ENCODE data around the gene CLN3. TPM values are rescaled to one million over a fixed set of nuclear protein-coding genes. Genes with fewer than 3 reads are reported as not detected.

The CLN3 gene
- total RNA-seq, 4 donors from 2014 or later, result 80.2 to 294 (median 154) TPM

- Histone ChIP-seq H3K27ac (peak overlapping the region in 3 of 4 donors; percentile 13 to 38 (median 30)), H3K9me3 (no peaks in the 10 kb centered on the region), H3K4me1 (peaks cover 0 to 18% (median 5%) of the 10 kb centered on the region in 4 donors), H3K36me3 (no peaks in the 10 kb centered on the region), H3K27me3 (no peaks in the 10 kb centered on the region), H3K4me3 (no peak overlapping the region)
- DNase-seq, result no peak
- TF ChIP-seq POLR2A (IDR thresholded peaks at IDR 0.05) (no peak), CTCF (IDR thresholded peaks at IDR 0.05) (no peak), EP300 (IDR thresholded peaks at IDR 0.05; ENCODE audit: low read depth) (no peak)
- in situ Hi-C loops (cut with MboI; ENCODE audit: low pct_ligation_motif_present in 1 of 4, low pct_unique_long_range_greater_than_20kb in 1 of 4, low sequenced_read_pairs in 3 of 4) (no loop called here), intact Hi-C loops (cut with DNase I; ENCODE audit: low total_unique reads) (no loop called here)
- 69 to 73% methylated on average over 7 to 11 of the region's 11 CpGs for WGBS, 2 donors (ENCODE audit: low coverage in 1 of 2)
Measured at GRCh38 chr16:28526201-28527099, 34.6 kb upstream of the CLN3 start.

GRCh38 chr16:28524681-28525171 is 32.9 kb upstream of the CLN3 start:
- intact Hi-C loops (cut with DNase I; ENCODE audit: low total_unique reads), result no loop called here
- Histone ChIP-seq H3K4me3 (no peak overlapping the region), H3K4me1 (peaks cover 0 to 18% (median 5%) of the 10 kb centered on the region in 4 donors), H3K27ac (no peak overlapping the region), H3K36me3 (no peaks in the 10 kb centered on the region), H3K27me3 (no peaks in the 10 kb centered on the region), H3K9me3 (no peaks in the 10 kb centered on the region)
- 33 to 76% methylated on average over 1 to 6 of the region's 6 CpGs for WGBS, 2 donors (ENCODE audit: low coverage in 1 of 2)
- in situ Hi-C loops (cut with MboI; ENCODE audit: low pct_ligation_motif_present in 1 of 4, low pct_unique_long_range_greater_than_20kb in 1 of 4, low sequenced_read_pairs in 3 of 4), result no loop called here
- no peak for DNase-seq
- no peak for TF ChIP-seq POLR2A (IDR thresholded peaks at IDR 0.05)
- TF ChIP-seq CTCF (IDR thresholded peaks at IDR 0.05), result no peak
- TF ChIP-seq EP300 (IDR thresholded peaks at IDR 0.05; ENCODE audit: low read depth), result no peak
- TF ChIP-seq POLR2AphosphoS5 (IDR thresholded peaks at IDR 0.05), result no peak

GRCh38 chr16:28522792-28523191 is 30.9 kb upstream of the CLN3 start:
- DNase-seq, result no peak
- Histone ChIP-seq H3K27me3 (no peaks in the 10 kb centered on the region), H3K9me3 (no peaks in the 10 kb centered on the region), H3K27ac (no peak overlapping the region), H3K36me3 (no peaks in the 10 kb centered on the region), H3K4me3 (no peak overlapping the region), H3K4me1 (peaks cover 0 to 18% (median 5%) of the 10 kb centered on the region in 4 donors)
- WGBS, 2 donors (ENCODE audit: low coverage in 1 of 2), result 61 to 76% methylated on average over 5 to 8 of the region's 11 CpGs
- intact Hi-C loops (cut with DNase I; ENCODE audit: low total_unique reads) (no loop called here), in situ Hi-C loops (cut with MboI; ENCODE audit: low pct_ligation_motif_present in 1 of 4, low pct_unique_long_range_greater_than_20kb in 1 of 4, low sequenced_read_pairs in 3 of 4) (no loop called here)
- TF ChIP-seq CTCF (IDR thresholded peaks at IDR 0.05) (no peak), EP300 (IDR thresholded peaks at IDR 0.05; ENCODE audit: low read depth) (no peak), POLR2A (IDR thresholded peaks at IDR 0.05) (no peak), POLR2AphosphoS5 (IDR thresholded peaks at IDR 0.05) (no peak)

GRCh38 chr16:28521436-28521835 is 29.6 kb upstream of the CLN3 start:
- Histone ChIP-seq H3K4me3 (no peak overlapping the region), H3K27ac (no peak overlapping the region), H3K27me3 (no peaks in the 10 kb centered on the region), H3K4me1 (peaks cover 0 to 16% (median 4%) of the 10 kb centered on the region in 4 donors), H3K9me3 (no peaks in the 10 kb centered on the region), H3K36me3 (no peaks in the 10 kb centered on the region)
- in situ Hi-C loops (cut with MboI; ENCODE audit: low pct_ligation_motif_present in 1 of 4, low pct_unique_long_range_greater_than_20kb in 1 of 4, low sequenced_read_pairs in 3 of 4), result no loop called here
- no peak for DNase-seq
- TF ChIP-seq CTCF (IDR thresholded peaks at IDR 0.05), result no peak
- no peak for TF ChIP-seq POLR2A (IDR thresholded peaks at IDR 0.05)
- no peak for TF ChIP-seq POLR2AphosphoS5 (IDR thresholded peaks at IDR 0.05)
- no peak for TF ChIP-seq EP300 (IDR thresholded peaks at IDR 0.05; ENCODE audit: low read depth)
- intact Hi-C loops (cut with DNase I; ENCODE audit: low total_unique reads), result no loop called here
- WGBS, 2 donors (ENCODE audit: low coverage in 1 of 2), result 90 to 93% methylated on average over 4 to 6 of the region's 6 CpGs
